GM12874 (cell line): ENCODE results near the gene LDB1.

Experiments
- CTCF ChIP-seq: IDR thresholded peaks from 2 replicates; pipeline ENCODE4 v1.5.1; 2011; ENCODE audit warnings: low read depth, mild to moderate bottlenecking, control low read depth, low read length, moderate library complexity; ENCODE audit not compliant: insufficient read depth

The LDB1 gene

DNA sequence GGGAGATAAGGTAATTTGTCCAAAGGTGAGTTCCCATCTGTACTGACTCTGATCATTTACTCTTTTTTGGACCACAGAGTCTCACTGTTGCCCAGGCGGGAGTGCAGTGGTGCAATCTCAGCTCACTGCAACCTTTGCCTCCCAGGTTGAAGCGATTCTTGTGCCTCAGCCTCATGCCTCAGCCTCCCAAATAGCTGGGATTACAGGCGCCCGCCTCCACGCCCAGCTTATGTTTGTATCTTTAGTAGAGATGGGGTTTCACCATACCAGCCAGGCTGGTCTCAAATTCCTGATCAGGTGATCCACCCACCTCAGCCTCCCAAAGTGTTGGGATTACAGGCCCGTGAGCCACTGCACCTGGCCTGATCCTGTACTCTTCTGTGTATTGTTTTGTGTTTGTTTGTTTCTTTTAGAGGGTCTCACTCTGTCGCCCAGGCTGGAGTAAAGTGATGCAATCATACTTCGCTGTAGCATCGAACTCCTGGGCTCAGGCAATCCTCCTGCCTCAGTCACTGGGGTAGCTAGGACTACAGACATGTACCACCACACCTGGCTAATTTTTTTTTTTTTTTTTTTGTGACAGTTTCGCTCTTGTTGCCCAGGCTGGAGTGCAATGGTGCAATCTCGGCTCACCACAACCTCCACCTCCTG, 34.4 kb upstream of the LDB1 start:
- TF ChIP-seq CTCF: no peak

- TF ChIP-seq CTCF: no peak
These were observed 33.0 kb upstream of the LDB1 start for GRCh38 chr10:102153093-102153620.

GRCh38 chr10:102152545-102152890, 32.4 kb upstream of the LDB1 start:
- no peak for TF ChIP-seq CTCF

GRCh38 chr10:102151774-102152544, 31.8 kb upstream of the LDB1 start, which contains the start of gene NOLC1:
TSS of gene NOLC1 (plus strand) at chr10:102152389. CDS start at chr10:102152411, 22 bp downstream.
- TF ChIP-seq CTCF: no peak

DNA sequence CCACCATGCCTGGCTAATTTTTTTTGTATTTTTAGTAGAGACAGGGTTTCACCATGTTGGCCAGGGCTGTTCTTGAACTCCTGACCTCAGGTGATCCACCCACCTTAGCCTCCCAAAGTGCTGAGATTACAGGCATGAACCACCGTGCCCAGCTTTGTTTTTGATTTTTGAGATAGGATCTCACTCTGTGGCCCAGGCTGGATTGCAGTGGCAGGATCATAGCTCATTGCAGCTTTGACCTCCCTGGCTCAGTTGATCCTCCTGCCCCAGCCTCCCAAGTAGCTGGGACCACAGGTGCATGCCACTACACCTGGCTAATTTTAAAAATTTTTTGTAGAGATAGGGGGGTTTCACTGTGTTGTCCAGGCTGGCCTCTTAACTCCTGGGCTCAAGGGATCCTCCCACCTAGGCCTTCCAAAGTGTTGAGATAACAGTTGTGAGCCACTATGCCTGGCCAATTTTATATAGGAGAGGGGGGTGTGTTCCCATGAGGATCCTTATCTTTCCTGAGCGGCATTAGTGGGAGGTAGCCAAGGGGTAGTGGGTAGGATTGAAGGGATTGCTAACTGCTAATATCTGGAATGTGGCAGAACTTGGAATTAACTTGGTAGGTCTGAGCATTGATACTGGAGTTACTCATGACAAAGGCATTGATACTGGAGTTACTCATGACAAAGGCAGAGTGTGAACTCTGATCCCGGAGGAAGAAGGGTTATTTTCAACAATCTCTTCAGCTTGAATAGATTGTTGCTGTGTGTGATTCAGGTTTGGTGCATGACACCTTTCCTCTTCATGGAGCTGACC, 31.0 kb upstream of the LDB1 start:
- TF ChIP-seq CTCF: no peak

DNA sequence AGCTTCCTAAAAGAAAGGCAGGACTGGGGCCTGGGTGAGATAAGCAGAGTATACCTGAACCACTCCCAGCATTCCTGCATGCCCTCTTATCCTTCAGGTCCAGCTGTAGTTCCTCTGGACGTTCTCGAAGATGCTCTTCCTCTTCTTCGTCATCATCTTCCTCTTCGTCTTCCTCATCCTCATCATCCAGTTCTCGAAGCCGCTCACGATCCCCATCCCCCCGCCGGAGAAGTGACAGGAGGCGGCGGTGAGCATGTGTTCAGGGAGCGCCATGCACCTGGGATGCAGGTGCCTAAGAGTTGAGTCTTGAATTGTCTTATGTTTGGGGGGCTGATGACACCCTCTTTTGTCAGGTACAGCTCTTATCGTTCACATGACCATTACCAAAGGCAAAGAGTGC, 28.1 kb upstream of the LDB1 start:
- TF ChIP-seq CTCF: no peak

- TF ChIP-seq CTCF: no peak
These were observed 27.4 kb upstream of the LDB1 start for GRCh38 chr10:102147561-102147960.
